Ecto neural progenitor cell (in vitro differentiated cells): ENCODE measurements around the gene DOP1A.
"Not testable (repeated sequence)": the region's sequence is repeated elsewhere in the genome, so short reads cannot be mapped to it uniquely, and the experiment has no call there.

ENCODE experiments used
- DNase-seq: peaks from one replicate; pipeline ENCODE4 v3.0.0-alpha.2; 2018; ENCODE audit warnings: low spot score

The DOP1A gene

GRCh38 chr6:83153883-83154521 is 86.5 kb downstream of the DOP1A start:
- DNase-seq = no peak

GRCh38 chr6:83155794-83156193 is 88.3 kb downstream of the DOP1A start:
- DNase-seq = no peak

- DNase-seq = no peak
Observed at GRCh38 chr6:83160167-83160566, 92.7 kb downstream of the DOP1A start.

- no peak for DNase-seq
Observed at GRCh38 chr6:83167726-83168278, 100.3 kb downstream of the DOP1A start.

- DNase-seq = no peak
Observed at GRCh38 chr6:83168556-83168955, 101.1 kb downstream of the DOP1A start.

GRCh38 chr6:83169106-83169505 is 101.6 kb downstream of the DOP1A start:
- no peak for DNase-seq

GRCh38 chr6:83169511-83169910 is 102.0 kb downstream of the DOP1A start:
- no peak for DNase-seq

- DNase-seq = no peak
Observed at GRCh38 chr6:83176246-83176645, 108.8 kb downstream of the DOP1A start.

GRCh38 chr6:83180426-83180950 is 113.0 kb downstream of the DOP1A start:
- DNase-seq = no peak

GRCh38 chr6:83182114-83182513 is 114.6 kb downstream of the DOP1A start:
- no peak for DNase-seq

GRCh38 chr6:83183082-83183828 is 115.8 kb downstream of the DOP1A start:
- no peak for DNase-seq

- DNase-seq = no peak
Observed at GRCh38 chr6:83185096-83185495, 117.6 kb downstream of the DOP1A start.

GRCh38 chr6:83188501-83188900 is 121.0 kb downstream of the DOP1A start:
- no peak for DNase-seq

- no peak for DNase-seq
Observed at GRCh38 chr6:83190626-83191025, 123.2 kb downstream of the DOP1A start.

GRCh38 chr6:83191974-83192373 is 124.5 kb downstream of the DOP1A start:
- not testable (repeated sequence) for DNase-seq

- no peak for DNase-seq
Observed at GRCh38 chr6:83192456-83192855, 125.0 kb downstream of the DOP1A start.

- DNase-seq = peak; percentile 93
Observed at GRCh38 chr6:83192871-83193746, 125.6 kb downstream of the DOP1A start, which contains the start of the genes PGM3 and RWDD2A. Gene PGM3 (minus strand): TSS chr6:83193265. CDS start chr6:83191012, 2,253 bp downstream. Gene RWDD2A (plus strand): TSS chr6:83193357. CDS start chr6:83194452, 1,095 bp downstream.

GRCh38 chr6:83193747-83194566 is 126.5 kb downstream of the DOP1A start:
- DNase-seq = peak; percentile 82

GRCh38 chr6:83198486-83199172 is 131.2 kb downstream of the DOP1A start:
- no peak for DNase-seq

GRCh38 chr6:83199173-83199862 is 131.8 kb downstream of the DOP1A start:
- DNase-seq = no peak
